ENCODE results near the gene OR4D10.

OR4D10 gene

DNA sequence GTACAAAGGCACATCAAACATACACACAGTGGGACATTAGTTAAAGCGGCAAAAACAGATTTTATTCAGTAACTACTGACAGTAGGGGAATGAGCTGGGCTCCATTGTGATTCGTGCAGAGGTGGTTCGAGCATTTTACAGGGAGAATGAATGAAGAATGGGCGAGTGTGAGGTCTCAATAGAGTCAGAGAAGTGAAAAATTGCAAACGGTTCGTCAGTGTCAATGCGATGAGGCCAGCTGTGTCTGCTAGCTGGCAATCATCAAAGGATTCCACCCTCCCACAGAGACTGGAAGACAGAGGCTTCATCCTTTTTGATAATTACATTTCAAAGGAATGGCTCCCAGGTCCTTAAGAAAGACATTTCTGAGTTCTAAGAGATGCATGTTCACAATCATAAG, 55.6 kb downstream of the OR4D10 start:
- DNase-seq (ENCODE audit: low spot score), result no peak

All from Ammon's horn (tissue), 1 donor.